HG03378 (cell line): ENCODE data around the gene DAB1.

ENCODE experiments used
- ATAC-seq: cut with Tn5 transposase; IDR thresholded peaks from one replicate; pipeline ENCODE4 v1.9.1; 2021; ENCODE audit warnings: mild to moderate bottlenecking, moderate library complexity; ENCODE audit not compliant: unreplicated experiment

The DAB1 gene

DNA sequence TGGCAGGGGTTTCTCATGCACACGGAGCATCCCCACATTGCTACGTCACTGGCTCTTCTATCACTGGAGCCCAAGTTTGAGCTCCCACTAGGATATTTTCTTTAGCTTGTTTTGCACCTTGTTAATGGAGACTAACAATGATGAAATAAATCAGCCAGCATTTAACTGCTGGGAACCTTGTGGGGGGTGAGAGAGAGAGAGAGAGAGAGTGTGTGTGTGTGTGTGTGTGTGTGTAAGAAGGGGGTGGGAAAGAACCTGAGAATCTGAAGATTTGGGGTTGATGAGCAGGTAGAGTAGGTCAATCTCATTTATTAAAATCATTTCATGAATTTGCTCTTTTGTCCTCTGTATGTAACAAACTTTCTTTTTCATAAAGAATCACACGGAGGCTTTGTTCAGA, 458.7 kb downstream of the DAB1 start:
- no peak for ATAC-seq

DNA sequence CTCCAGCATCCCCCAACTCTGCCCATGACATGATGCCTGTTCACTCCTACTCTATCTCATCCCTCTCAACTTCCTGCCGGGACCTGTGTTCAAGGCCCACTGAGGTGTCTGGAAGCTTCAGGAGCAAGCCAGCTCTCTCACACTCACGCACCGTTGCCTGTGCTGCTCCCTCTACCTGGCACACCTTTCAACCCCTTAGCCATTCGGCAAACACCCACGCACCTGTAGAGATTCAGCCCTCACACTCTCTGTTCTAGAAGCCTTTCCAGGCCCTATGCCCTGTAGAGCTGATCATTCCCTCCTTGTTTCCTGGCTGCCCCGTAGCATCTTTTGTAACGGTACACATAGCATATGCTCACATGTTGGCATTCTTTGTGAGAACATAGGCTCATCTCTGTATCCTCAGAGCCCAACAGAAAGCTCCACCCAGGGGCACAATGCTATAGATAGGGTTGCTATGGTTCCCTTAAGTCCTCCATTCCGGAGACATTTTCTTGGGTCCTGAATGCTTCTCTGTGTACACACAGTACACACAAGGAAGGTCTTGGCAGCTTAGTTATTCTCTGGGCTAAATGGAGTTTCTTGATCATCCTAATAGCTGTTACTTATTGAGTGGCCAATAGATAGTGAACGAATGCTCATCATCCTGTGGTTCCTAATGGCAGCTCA, 459.4 kb downstream of the DAB1 start:
- ATAC-seq = no peak

DNA sequence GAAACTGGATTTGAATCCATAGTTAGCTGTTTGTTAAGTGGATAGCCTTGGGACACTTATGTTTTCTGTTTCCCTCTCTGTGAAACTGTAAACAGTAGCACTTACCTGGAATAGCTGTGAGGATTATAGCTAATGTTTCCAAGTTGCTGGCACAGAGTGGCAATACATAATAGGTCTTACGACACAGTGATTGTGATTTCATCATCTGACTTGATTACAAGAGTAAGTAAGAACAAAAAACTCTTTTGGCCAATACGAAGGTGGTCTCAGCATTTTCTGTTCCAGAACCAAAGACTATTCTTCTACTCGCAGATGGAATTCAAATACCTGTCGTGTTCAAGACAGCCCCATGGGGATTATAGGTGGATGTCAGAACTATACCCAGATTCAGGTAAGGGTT, 460.2 kb downstream of the DAB1 start:
- ATAC-seq = no peak

DNA sequence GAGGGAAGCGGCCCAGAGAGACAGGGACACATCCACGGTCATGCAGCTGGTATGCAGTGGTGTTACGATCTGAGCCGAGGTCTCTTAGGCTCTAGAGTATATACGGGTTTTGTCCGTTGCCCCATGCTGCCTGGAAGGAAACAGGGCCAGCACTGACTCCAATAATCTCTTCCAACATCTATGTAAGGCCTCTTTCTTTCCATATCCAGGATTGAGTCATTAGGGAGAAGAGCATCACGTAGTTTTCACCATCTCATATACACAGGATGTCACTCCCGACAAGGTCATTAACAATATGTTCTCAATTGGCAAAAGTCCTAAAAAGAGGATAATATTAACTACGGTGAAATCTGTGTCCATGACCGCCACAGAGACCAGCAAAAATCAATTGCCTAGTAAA, 462.4 kb downstream of the DAB1 start:
- no peak for ATAC-seq

DNA sequence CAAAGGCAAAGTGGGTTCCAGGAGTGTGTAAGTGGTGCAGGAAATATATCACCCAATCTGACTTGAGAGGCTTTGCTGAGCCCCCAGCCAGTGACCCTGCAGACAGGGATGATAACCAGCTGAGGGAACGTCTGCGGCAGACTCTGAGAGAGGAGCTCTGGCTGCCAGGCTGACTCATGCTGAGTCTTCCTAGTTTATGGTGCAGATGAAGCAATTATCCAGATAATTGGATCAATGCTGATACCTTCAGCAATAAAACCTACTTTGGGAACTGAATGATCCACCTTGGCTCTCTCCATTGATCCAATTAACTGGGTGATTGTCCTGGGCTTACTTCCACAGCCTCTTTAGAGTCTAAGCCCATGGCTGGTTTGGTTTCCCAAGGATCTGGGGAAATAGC, 465.3 kb downstream of the DAB1 start:
- ATAC-seq = no peak

DNA sequence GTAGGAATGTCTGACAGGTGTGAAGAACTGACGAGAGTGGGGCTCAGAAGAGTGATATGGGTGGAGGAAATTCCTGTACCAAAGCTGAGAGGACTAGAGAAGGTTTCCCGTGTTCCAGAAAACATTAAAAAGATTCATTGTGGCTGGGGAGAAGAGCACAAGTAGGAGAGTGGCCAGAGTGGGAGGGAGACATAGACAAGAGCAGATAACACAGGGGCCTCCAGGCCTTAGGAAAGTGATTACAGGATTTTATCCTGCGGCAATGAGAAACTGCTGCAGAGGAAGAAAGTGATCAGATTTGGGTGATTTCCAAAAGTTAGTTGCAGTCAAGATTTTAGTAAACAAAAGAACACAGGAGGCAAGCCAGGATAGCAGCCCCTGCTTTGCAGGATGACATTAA, 465.9 kb downstream of the DAB1 start:
- no peak for ATAC-seq

DNA sequence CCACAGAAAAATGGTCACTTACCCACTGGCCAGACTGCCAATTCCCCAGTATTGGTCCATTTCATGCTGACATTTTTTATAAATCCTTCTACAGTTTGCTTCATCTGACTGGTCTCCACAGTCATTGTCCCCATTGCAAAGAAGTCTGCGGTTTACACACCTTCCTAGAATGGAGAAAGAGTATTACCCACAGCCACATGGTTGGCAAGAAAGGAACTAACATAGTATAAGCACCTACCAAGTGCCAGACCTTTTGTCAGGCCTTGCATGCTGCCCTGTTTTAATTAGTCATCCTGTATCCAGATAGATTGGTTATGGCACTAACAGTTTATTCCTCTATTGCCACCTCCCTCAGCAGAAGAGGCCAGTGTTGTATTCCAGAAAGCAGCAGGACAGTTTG, 469.2 kb downstream of the DAB1 start:
- ATAC-seq = no peak

DNA sequence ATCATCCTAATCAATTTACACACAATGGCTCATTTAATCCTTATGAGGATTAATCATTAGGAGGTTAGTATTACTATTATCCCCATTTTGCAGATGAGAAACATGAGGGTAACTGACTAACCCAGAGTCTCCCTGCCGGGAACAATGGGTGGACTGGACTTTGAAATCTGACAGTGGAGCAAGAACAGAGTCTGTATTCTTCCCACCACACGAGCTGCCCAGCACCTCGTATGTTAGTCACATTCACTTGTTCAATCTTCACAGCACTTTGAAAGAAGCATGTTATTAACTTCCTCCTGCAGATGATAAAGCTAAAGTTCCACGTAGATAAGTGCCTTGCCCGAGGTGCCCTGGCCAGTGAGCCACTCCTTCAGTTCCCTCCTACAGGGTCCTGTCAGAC, 470.5 kb downstream of the DAB1 start:
- no peak for ATAC-seq

DNA sequence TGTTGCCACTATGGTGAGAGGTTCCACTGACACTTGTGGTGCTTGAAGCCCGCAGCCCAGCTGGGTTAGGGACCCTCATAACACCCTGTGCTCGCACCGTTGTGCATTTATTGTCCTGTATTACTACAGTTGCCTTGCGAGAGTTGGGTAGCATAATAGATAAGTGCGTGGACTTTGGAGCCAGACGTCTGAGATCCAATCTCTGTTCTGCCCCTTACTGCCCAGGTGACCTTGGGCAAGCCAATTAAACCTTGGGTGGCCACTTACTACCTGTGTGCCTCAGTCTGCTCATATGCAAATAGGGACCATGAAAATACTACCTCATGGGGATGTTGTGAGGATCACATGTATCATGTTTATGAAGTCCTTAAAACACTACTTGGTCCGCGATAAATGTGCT, 471.4 kb downstream of the DAB1 start:
- no peak for ATAC-seq

DNA sequence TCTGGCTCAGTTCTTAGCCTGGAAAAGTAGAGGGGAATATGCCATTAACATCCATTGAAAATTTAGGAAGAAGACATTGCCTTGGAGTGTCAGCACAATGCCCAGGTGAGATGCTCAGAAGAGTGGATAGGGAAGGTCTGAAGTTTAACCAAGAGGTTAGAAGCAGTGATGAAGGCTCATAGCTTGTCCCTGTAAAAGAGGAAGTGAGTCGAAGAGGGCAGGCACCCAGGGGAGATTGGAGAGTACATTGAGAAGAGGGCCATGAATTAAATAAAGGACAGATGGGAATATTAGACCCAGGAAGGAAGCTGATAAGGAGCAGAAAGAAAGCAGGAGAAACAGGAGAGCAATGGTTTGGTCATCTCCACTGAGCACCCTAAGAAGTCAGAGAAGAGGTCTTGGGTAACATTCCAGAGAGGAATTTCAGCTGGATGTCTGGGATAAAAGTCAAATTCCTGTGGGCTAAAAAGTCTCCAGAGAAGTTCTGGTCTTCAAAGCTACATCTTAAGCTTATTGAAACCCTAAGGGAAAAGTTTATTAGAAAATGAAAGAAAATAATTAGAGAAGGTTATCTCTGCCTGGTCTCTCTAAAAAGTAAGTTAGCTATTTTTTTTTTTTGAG, 475.3 kb downstream of the DAB1 start:
- no peak for ATAC-seq
